Right hindlimb (tissue), 1 donor: Measurements from ENCODE around the gene SLC1A7.

Experiments used
- DNase-seq: peaks from one replicate; pipeline ENCODE4 v3.0.0-alpha.2; 2018

The SLC1A7 gene

GRCh38 chr1:53089478-53090226 is 52.8 kb downstream of the SLC1A7 start:
- no peak for DNase-seq

- DNase-seq: peak; percentile 66
Measured at GRCh38 chr1:53088616-53089300, 53.7 kb downstream of the SLC1A7 start.

- DNase-seq: peak; percentile 44
Measured at GRCh38 chr1:53087332-53088285, 54.8 kb downstream of the SLC1A7 start.

- no peak for DNase-seq
Measured at GRCh38 chr1:53086491-53087070, 55.9 kb downstream of the SLC1A7 start.

GRCh38 chr1:53085405-53085804 is 57.0 kb downstream of the SLC1A7 start:
- DNase-seq: no peak

GRCh38 chr1:53084589-53084971 is 57.9 kb downstream of the SLC1A7 start:
- no peak for DNase-seq

GRCh38 chr1:53083636-53084588 is 58.5 kb downstream of the SLC1A7 start:
- no peak for DNase-seq

- no peak for DNase-seq
Measured at GRCh38 chr1:53082826-53083455, 59.5 kb downstream of the SLC1A7 start.

GRCh38 chr1:53081384-53082066 is 60.9 kb downstream of the SLC1A7 start:
- DNase-seq: no peak

- no peak for DNase-seq
Measured at GRCh38 chr1:53080769-53081168, 61.7 kb downstream of the SLC1A7 start.

- no peak for DNase-seq
Measured at GRCh38 chr1:53080041-53080440, 62.4 kb downstream of the SLC1A7 start.

GRCh38 chr1:53079251-53079650 is 63.2 kb downstream of the SLC1A7 start:
- DNase-seq: no peak

GRCh38 chr1:53078333-53079101 is 63.9 kb downstream of the SLC1A7 start:
- DNase-seq: no peak

- DNase-seq: no peak
Measured at GRCh38 chr1:53077599-53077965, 64.9 kb downstream of the SLC1A7 start.

GRCh38 chr1:53076721-53077598 is 65.5 kb downstream of the SLC1A7 start:
- no peak for DNase-seq

- no peak for DNase-seq
Measured at GRCh38 chr1:53076165-53076564, 66.3 kb downstream of the SLC1A7 start.

- no peak for DNase-seq
Measured at GRCh38 chr1:53075761-53076163, 66.7 kb downstream of the SLC1A7 start.

GRCh38 chr1:53075206-53075605 is 67.2 kb downstream of the SLC1A7 start:
- no peak for DNase-seq
